ENCODE data around the gene PCBD2. TPM values are rescaled to one million over a fixed set of nuclear protein-coding genes. Genes with fewer than 3 reads are reported as not detected.
"Not testable (repeated sequence)": the region's sequence is repeated elsewhere in the genome, so short reads cannot be mapped to it uniquely, and the experiment has no call there.

PCBD2 gene
- total RNA-seq = 13.5 and 17.2 TPM in 2 replicates

GRCh38 chr5:134904610-134905245 lies at the start of gene PCBD2:
Gene PCBD2 (plus strand): TSS chr5:134905131. CDS start chr5:134905140, 9 bp downstream.
- intact Hi-C loops (cut with micrococcal nuclease) = loop anchor here (1.0 to 10.0 kb wide), 10 partner anchors 16 to 900 kb away; partner anchors contain the start of genes C5orf24, CAMLG, PPP2CA and SKP1
- Mint-ChIP-seq H3K4me3 (peak within 1 kb of the TSS; percentile 94), H3K27ac (peak within 1 kb of the TSS; percentile 99), H3K9me3 (no peaks in the 10 kb centered on the region), H3K36me3 (ENCODE audit: low read depth) (peaks cover 9% of the 10 kb centered on the region), H3K4me1 (ENCODE audit: low read depth) (peaks cover 15% of the 10 kb centered on the region), H3K27me3 (ENCODE audit: insufficient read depth) (no peaks in the 10 kb centered on the region)
- peak; percentile 91 for DNase-seq (ENCODE audit: low spot score)

GRCh38 chr5:134856465-134856864 lies 48.5 kb upstream of the PCBD2 start:
- H3K9me3 Mint-ChIP-seq; DNase-seq (ENCODE audit: low spot score); intact Hi-C loops (cut with micrococcal nuclease); H3K27me3 Mint-ChIP-seq (ENCODE audit: insufficient read depth); H3K27ac Mint-ChIP-seq; H3K4me3 Mint-ChIP-seq: not testable (repeated sequence)
- H3K36me3 Mint-ChIP-seq (ENCODE audit: low read depth) = peaks cover 18% of the 10 kb centered on the region
- H3K4me1 Mint-ChIP-seq (ENCODE audit: low read depth) = peaks cover 26% of the 10 kb centered on the region

GRCh38 chr5:134857401-134857800 lies 47.5 kb upstream of the PCBD2 start:
- peaks cover 16% of the 10 kb centered on the region for H3K36me3 Mint-ChIP-seq (ENCODE audit: low read depth)
- intact Hi-C loops (cut with micrococcal nuclease) = no loop called here
- no peak for DNase-seq (ENCODE audit: low spot score)
- H3K27ac Mint-ChIP-seq = no peak overlapping the region
- no peaks in the 10 kb centered on the region for H3K9me3 Mint-ChIP-seq
- no peaks in the 10 kb centered on the region for H3K27me3 Mint-ChIP-seq (ENCODE audit: insufficient read depth)
- no peak overlapping the region for H3K4me3 Mint-ChIP-seq
- H3K4me1 Mint-ChIP-seq (ENCODE audit: low read depth) = peaks cover 21% of the 10 kb centered on the region

GRCh38 chr5:134864707-134865106 lies 40.2 kb upstream of the PCBD2 start:
- Mint-ChIP-seq H3K9me3 (no peaks in the 10 kb centered on the region), H3K36me3 (ENCODE audit: low read depth) (peaks cover 8% of the 10 kb centered on the region), H3K27ac (no peak overlapping the region), H3K4me3 (no peak overlapping the region), H3K4me1 (ENCODE audit: low read depth) (no peaks in the 10 kb centered on the region), H3K27me3 (ENCODE audit: insufficient read depth) (no peaks in the 10 kb centered on the region)
- DNase-seq (ENCODE audit: low spot score) = no peak
- intact Hi-C loops (cut with micrococcal nuclease) = no loop called here

GRCh38 chr5:134873494-134873893 lies 31.4 kb upstream of the PCBD2 start:
- no peaks in the 10 kb centered on the region for H3K9me3 Mint-ChIP-seq
- DNase-seq (ENCODE audit: low spot score) = no peak
- intact Hi-C loops (cut with micrococcal nuclease) = loop anchor here (10.0 kb wide), 1 partner anchor 649 kb away; the partner anchor contains the start of gene PPP2CA
- peaks cover 25% of the 10 kb centered on the region for H3K36me3 Mint-ChIP-seq (ENCODE audit: low read depth)
- peak overlapping the region; percentile 98 for H3K27ac Mint-ChIP-seq
- no peaks in the 10 kb centered on the region for H3K27me3 Mint-ChIP-seq (ENCODE audit: insufficient read depth)
- H3K4me3 Mint-ChIP-seq = peak overlapping the region; percentile 100
- H3K4me1 Mint-ChIP-seq (ENCODE audit: low read depth) = peaks cover 38% of the 10 kb centered on the region

GRCh38 chr5:134873987-134874830 lies 30.7 kb upstream of the PCBD2 start, which contains the start of gene TXNDC15:
Gene TXNDC15 (plus strand): TSS chr5:134874371. CDS start chr5:134874428, 57 bp downstream.
- H3K4me3 Mint-ChIP-seq = peak within 1 kb of the TSS; percentile 100
- H3K36me3 Mint-ChIP-seq (ENCODE audit: low read depth) = peaks cover 27% of the 10 kb centered on the region
- peak within 1 kb of the TSS; percentile 98 for H3K27ac Mint-ChIP-seq
- peak; percentile 82 for DNase-seq (ENCODE audit: low spot score)
- H3K27me3 Mint-ChIP-seq (ENCODE audit: insufficient read depth) = no peaks in the 10 kb centered on the region
- H3K4me1 Mint-ChIP-seq (ENCODE audit: low read depth) = peaks cover 43% of the 10 kb centered on the region
- H3K9me3 Mint-ChIP-seq = no peaks in the 10 kb centered on the region
- intact Hi-C loops (cut with micrococcal nuclease) = loop anchor here (1.0 to 10.0 kb wide), 6 partner anchors 29 to 649 kb away; partner anchors contain the start of genes C5orf24, CAMLG, DDX46 and PCBD2

- H3K4me3 Mint-ChIP-seq = peak overlapping the region; percentile 100
- H3K36me3 Mint-ChIP-seq (ENCODE audit: low read depth) = peaks cover 28% of the 10 kb centered on the region
- intact Hi-C loops (cut with micrococcal nuclease) = loop anchor here (1.0 to 10.0 kb wide), 6 partner anchors 30 to 650 kb away; partner anchors contain the start of genes C5orf24, CAMLG, DDX46 and PCBD2
- H3K27me3 Mint-ChIP-seq (ENCODE audit: insufficient read depth) = no peaks in the 10 kb centered on the region
- no peaks in the 10 kb centered on the region for H3K9me3 Mint-ChIP-seq
- H3K4me1 Mint-ChIP-seq (ENCODE audit: low read depth) = peaks cover 52% of the 10 kb centered on the region
- peak; percentile 40 for DNase-seq (ENCODE audit: low spot score)
- H3K27ac Mint-ChIP-seq = peak overlapping the region; percentile 98
Observed at GRCh38 chr5:134874831-134875655, 29.9 kb upstream of the PCBD2 start.

- peaks cover 30% of the 10 kb centered on the region for H3K36me3 Mint-ChIP-seq (ENCODE audit: low read depth)
- intact Hi-C loops (cut with micrococcal nuclease) = loop anchor here (10.0 kb wide), 1 partner anchor 652 kb away; the partner anchor contains the start of gene PPP2CA
Observed at GRCh38 chr5:134877159-134877558, 27.8 kb upstream of the PCBD2 start.

GRCh38 chr5:134878403-134878802 lies 26.5 kb upstream of the PCBD2 start:
- Mint-ChIP-seq H3K4me3 (no peak overlapping the region), H3K27me3 (ENCODE audit: insufficient read depth) (no peaks in the 10 kb centered on the region), H3K9me3 (no peaks in the 10 kb centered on the region), H3K36me3 (ENCODE audit: low read depth) (peaks cover 29% of the 10 kb centered on the region), H3K27ac (no peak overlapping the region), H3K4me1 (ENCODE audit: low read depth) (peaks cover 45% of the 10 kb centered on the region)
- intact Hi-C loops (cut with micrococcal nuclease) = loop anchor here (10.0 kb wide), 1 partner anchor 654 kb away; the partner anchor contains the start of gene PPP2CA
- DNase-seq (ENCODE audit: low spot score) = no peak

More at GRCh38 chr5:134877159-134877558, 27.8 kb upstream of the PCBD2 start:
- Mint-ChIP-seq H3K9me3 (no peaks in the 10 kb centered on the region), H3K27me3 (ENCODE audit: insufficient read depth) (no peaks in the 10 kb centered on the region), H3K4me1 (ENCODE audit: low read depth) (peaks cover 54% of the 10 kb centered on the region), H3K27ac (peak overlapping the region; percentile 69), H3K4me3 (peak overlapping the region; percentile 63)
- DNase-seq (ENCODE audit: low spot score) = no peak

GRCh38 chr5:134879456-134879855 lies 25.5 kb upstream of the PCBD2 start:
- no peak for DNase-seq (ENCODE audit: low spot score)
- H3K27me3 Mint-ChIP-seq (ENCODE audit: insufficient read depth) = no peaks in the 10 kb centered on the region
- H3K9me3 Mint-ChIP-seq = no peaks in the 10 kb centered on the region
- no peak overlapping the region for H3K27ac Mint-ChIP-seq
- H3K4me1 Mint-ChIP-seq (ENCODE audit: low read depth) = peaks cover 42% of the 10 kb centered on the region
- H3K36me3 Mint-ChIP-seq (ENCODE audit: low read depth) = peaks cover 29% of the 10 kb centered on the region
- no peak overlapping the region for H3K4me3 Mint-ChIP-seq
- intact Hi-C loops (cut with micrococcal nuclease) = loop anchor here (10.0 kb wide), 1 partner anchor 655 kb away; the partner anchor contains the start of gene PPP2CA

- peak overlapping the region; percentile 31 for H3K27ac Mint-ChIP-seq
- H3K9me3 Mint-ChIP-seq; DNase-seq (ENCODE audit: low spot score); intact Hi-C loops (cut with micrococcal nuclease); H3K27me3 Mint-ChIP-seq (ENCODE audit: insufficient read depth); H3K4me3 Mint-ChIP-seq: not testable (repeated sequence)
- H3K36me3 Mint-ChIP-seq (ENCODE audit: low read depth) = peaks cover 22% of the 10 kb centered on the region
- H3K4me1 Mint-ChIP-seq (ENCODE audit: low read depth) = peaks cover 42% of the 10 kb centered on the region
Observed at GRCh38 chr5:134880937-134881336, 24.0 kb upstream of the PCBD2 start.

- H3K4me1 Mint-ChIP-seq (ENCODE audit: low read depth) = peaks cover 35% of the 10 kb centered on the region
- intact Hi-C loops (cut with micrococcal nuclease); DNase-seq (ENCODE audit: low spot score): not testable (repeated sequence)
Observed at GRCh38 chr5:134881711-134882110, 23.2 kb upstream of the PCBD2 start.

More at GRCh38 chr5:134881711-134882110, 23.2 kb upstream of the PCBD2 start:
- not testable (repeated sequence) for H3K27me3 Mint-ChIP-seq (ENCODE audit: insufficient read depth); H3K4me3 Mint-ChIP-seq; H3K9me3 Mint-ChIP-seq; H3K27ac Mint-ChIP-seq
- H3K36me3 Mint-ChIP-seq (ENCODE audit: low read depth) = peaks cover 16% of the 10 kb centered on the region

Measured in activated T-helper 1 cell treated with anti-CD3 and anti-CD28 coated beads, Interleukin-12 subunit alpha, Interleukin-12 subunit beta, Interleukin-2, Interleukin-4 antibody, amounts not matched to agents 30 ng/mL and 10 ng/mL and 1 ng/mL, durations not matched to agents 14 hours and 24 hours and 36 hours (primary cell).